Left ventricle myocardium inferior (tissue), 1 donor: ENCODE results near the gene GRIK4. TPM values are rescaled to one million over a fixed set of nuclear protein-coding genes. Genes with fewer than 3 reads are reported as not detected.

Source experiments
- DNase-seq: peaks from one replicate; pipeline ENCODE4 v3.0.0-alpha.2; 2020
- H3K27ac ChIP-seq: fragments of 200-600 bp; replicated peaks from 2 replicates; pipeline ENCODE4 v1.8.0; 2021
- H3K27me3 ChIP-seq: fragments of 200-600 bp; 2 replicates; pipeline ENCODE4 v1.8.0; 2021; ENCODE audit warnings: low read depth
- H3K36me3 ChIP-seq: fragments of 200-600 bp; 2 replicates; pipeline ENCODE4 v1.8.0; 2021
- H3K4me1 ChIP-seq: fragments of 200-600 bp; 2 replicates; pipeline ENCODE4 v1.8.0; 2021
- H3K4me3 ChIP-seq: fragments of 200-600 bp; 2 replicates; pipeline ENCODE4 v1.8.0; 2021; ENCODE audit warnings: mild to moderate bottlenecking, moderate library complexity
- H3K9me3 ChIP-seq: fragments of 200-600 bp; replicated peaks from 2 replicates; pipeline ENCODE4 v1.8.0; 2021
- CTCF ChIP-seq: fragments of 200-600 bp; IDR thresholded peaks from 2 replicates; pipeline ENCODE4 v1.8.0; 2021; ENCODE audit warnings: antibody characterized with exemption, mild to moderate bottlenecking, borderline replicate concordance
- intact Hi-C: fragments of 100-400 bp; cut with micrococcal nuclease; formaldehyde crosslinking; loops from one replicate; pipeline ENCODE4 v1.11.0; 2022
- total RNA-seq: library from RNA; stranded (reverse); fragmentation: NEBNext Ultra II Directional; extraction: Animal tissue kit (Norgen Biotek cat#: 25700); gene quantifications from one replicate; pipeline ENCODE4 v1.2.1, GENCODE V29; 2021
- donor health status: DM: no; HTN: yes; CAD: no; lungs with severe emphysema.

The GRIK4 gene
- total RNA-seq, 1 donor from 2014 or later, result 0.16 TPM

DNA sequence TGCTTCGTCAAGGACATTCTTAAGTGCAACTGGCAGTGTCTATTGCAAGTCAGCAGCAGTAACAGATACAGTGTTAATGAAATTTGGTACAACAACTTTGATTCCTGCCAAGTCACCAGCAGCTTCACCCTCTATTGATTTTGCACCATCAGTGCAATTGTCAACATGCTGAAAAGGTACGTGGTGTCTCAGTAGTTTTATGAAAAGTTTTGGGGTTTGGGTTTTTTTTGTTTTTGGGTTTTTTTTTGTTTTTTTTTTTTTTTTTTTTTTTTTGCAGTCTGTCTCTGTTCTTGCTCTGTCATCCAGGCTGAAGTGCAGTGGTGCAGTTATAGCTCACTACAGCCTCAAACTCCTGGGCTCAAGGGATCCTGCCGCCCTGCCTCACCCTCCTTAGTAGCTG, 19.1 kb upstream of the GRIK4 start:
- intact Hi-C loops, result no loop called here
- TF ChIP-seq CTCF, result no peak

GRCh38 chr11:120494595-120494994, 17.0 kb upstream of the GRIK4 start:
- no peak for TF ChIP-seq CTCF
- no peaks in the 10 kb centered on the region for H3K4me1 ChIP-seq
- H3K27ac ChIP-seq, result no peak overlapping the region
- no peak for DNase-seq
- peaks cover 11% of the 10 kb centered on the region for H3K36me3 ChIP-seq
- intact Hi-C loops, result no loop called here
- no peak overlapping the region for H3K4me3 ChIP-seq
- H3K27me3 ChIP-seq, result no peaks in the 10 kb centered on the region
- H3K9me3 ChIP-seq, result no peaks in the 10 kb centered on the region

More for the DNA sequence above, 19.1 kb upstream of the GRIK4 start:
- Histone ChIP-seq H3K4me3 (no peak overlapping the region), H3K27ac (no peak overlapping the region), H3K4me1 (peaks cover 15% of the 10 kb centered on the region), H3K27me3 (no peaks in the 10 kb centered on the region), H3K36me3 (peaks cover 11% of the 10 kb centered on the region), H3K9me3 (no peaks in the 10 kb centered on the region)
- DNase-seq, result no peak

DNA sequence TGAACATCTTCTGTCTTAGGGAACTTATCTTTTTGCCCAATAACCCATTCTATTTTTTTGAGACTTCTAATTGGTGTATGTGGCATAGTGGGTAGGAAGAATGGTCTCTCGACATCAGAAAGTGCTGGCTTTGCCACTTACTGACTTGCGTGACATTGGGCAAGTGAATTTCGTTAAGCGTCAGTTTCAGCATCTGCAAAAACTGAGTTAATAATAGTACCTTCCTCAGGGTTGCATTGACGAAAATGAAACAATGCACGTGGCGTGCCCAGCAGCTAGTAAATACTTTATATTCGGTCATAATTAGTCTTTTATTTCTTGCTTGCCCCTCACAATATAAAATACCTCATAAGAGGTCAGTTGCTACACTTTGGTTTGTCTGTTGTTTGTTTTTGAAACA, 12.5 kb upstream of the GRIK4 start:
- H3K36me3 ChIP-seq, result no peaks in the 10 kb centered on the region
- DNase-seq, result no peak
- no peak overlapping the region for H3K27ac ChIP-seq
- TF ChIP-seq CTCF, result no peak
- H3K4me3 ChIP-seq, result no peak overlapping the region
- peaks cover 6% of the 10 kb centered on the region for H3K4me1 ChIP-seq
- intact Hi-C loops, result no loop called here
- H3K9me3 ChIP-seq, result no peaks in the 10 kb centered on the region
- H3K27me3 ChIP-seq, result peaks cover 19% of the 10 kb centered on the region

DNA sequence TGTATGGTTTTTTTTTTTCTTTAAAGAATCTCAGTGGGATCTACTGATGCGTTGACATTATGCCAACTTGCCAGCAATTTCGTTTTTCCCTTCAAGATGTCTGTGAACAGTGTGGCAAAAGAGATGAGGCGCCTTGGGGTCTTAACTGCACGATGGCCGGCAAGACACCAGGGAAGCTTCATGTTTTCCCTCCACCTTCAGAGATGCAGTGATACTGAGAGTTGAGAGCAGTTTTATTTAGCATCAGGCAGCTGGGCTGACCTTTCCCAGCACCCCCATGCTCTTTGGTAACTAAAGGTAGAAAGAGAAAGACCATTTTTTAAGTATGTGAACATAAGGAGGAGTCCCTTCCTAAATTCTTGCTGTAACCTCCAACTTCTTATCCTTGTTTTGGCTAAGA, 11.7 kb upstream of the GRIK4 start:
- no peak for DNase-seq
- no peaks in the 10 kb centered on the region for H3K36me3 ChIP-seq
- no peaks in the 10 kb centered on the region for H3K9me3 ChIP-seq
- intact Hi-C loops, result no loop called here
- TF ChIP-seq CTCF, result no peak
- peaks cover 6% of the 10 kb centered on the region for H3K4me1 ChIP-seq
- no peak overlapping the region for H3K27ac ChIP-seq
- peaks cover 27% of the 10 kb centered on the region for H3K27me3 ChIP-seq
- H3K4me3 ChIP-seq, result no peak overlapping the region

GRCh38 chr11:120500414-120501071, 11.0 kb upstream of the GRIK4 start:
- intact Hi-C loops, result no loop called here
- peaks cover 33% of the 10 kb centered on the region for H3K27me3 ChIP-seq
- H3K4me1 ChIP-seq, result peaks cover 6% of the 10 kb centered on the region
- TF ChIP-seq CTCF, result no peak
- H3K36me3 ChIP-seq, result no peaks in the 10 kb centered on the region
- H3K9me3 ChIP-seq, result no peaks in the 10 kb centered on the region
- H3K4me3 ChIP-seq, result no peak overlapping the region
- H3K27ac ChIP-seq, result no peak overlapping the region
- DNase-seq, result no peak
